Lower leg skin (tissue), 4 donors: ENCODE data around the gene TMEM59. TPM values are rescaled to one million over a fixed set of nuclear protein-coding genes. Genes with fewer than 3 reads are reported as not detected.

Experiments
- DNase-seq, 2 donors: peaks; one replicate each; pipeline ENCODE4 v3.0.0-alpha.2; 2019; ENCODE audit warnings: low spot score in 2 of 2
- H3K4me3 ChIP-seq: fragments of 200-600 bp; sonication (generic); 2 replicates; pipeline ENCODE4 v1.5.1; 2017; ENCODE audit warnings: mild to moderate bottlenecking, low read depth; ENCODE audit not compliant: poor library complexity, severe bottlenecking
- CTCF ChIP-seq, 3 donors: fragments of 450-650 bp; IDR thresholded peaks; one replicate each; pipeline ENCODE4 v1.5.1; 2016; ENCODE audit warnings: antibody characterized with exemption in 3 of 3, mild to moderate bottlenecking in 3 of 3, moderate library complexity in 2 of 3
- POLR2A ChIP-seq, 2 donors: fragments of 450-650 bp; IDR thresholded peaks; one replicate each; pipeline ENCODE4 v1.6.1; 2016 to 2017; ENCODE audit warnings: antibody characterized with exemption in 2 of 2, mild to moderate bottlenecking in 1 of 2, moderate library complexity in 1 of 2
- WGBS, 2 donors: methylation state at CpG; one replicate each; pipeline ENCODE4 v1.1.5; 2018; 5-methylcytosine and 5-hydroxymethylcytosine counted together
- intact Hi-C: fragments of 100-400 bp; cut with DNase I; formaldehyde crosslinking; loops from one replicate; pipeline ENCODE4 v1.15.0; 2023; ENCODE audit warnings: low total_unique reads
- microRNA-seq, 2 donors: library from miRNA; unstranded; fragments of <30 nt; microRNA quantifications; one replicate each; pipeline ENCODE4, GENCODE V29; 2016; ENCODE audit warnings: borderline replicate concordance in 2 of 2, borderline number of aligned reads in 1 of 2
- total RNA-seq, 4 donors: library from RNA; depleted of rRNA; stranded (reverse); fragments of >200 nt; gene quantifications; one replicate each; pipeline ENCODE4 v1.1.0, GENCODE V29; 2016

The TMEM59 gene
- total RNA-seq, 4 donors from 2014 or later = 197 to 355 (median 320) TPM

DNA sequence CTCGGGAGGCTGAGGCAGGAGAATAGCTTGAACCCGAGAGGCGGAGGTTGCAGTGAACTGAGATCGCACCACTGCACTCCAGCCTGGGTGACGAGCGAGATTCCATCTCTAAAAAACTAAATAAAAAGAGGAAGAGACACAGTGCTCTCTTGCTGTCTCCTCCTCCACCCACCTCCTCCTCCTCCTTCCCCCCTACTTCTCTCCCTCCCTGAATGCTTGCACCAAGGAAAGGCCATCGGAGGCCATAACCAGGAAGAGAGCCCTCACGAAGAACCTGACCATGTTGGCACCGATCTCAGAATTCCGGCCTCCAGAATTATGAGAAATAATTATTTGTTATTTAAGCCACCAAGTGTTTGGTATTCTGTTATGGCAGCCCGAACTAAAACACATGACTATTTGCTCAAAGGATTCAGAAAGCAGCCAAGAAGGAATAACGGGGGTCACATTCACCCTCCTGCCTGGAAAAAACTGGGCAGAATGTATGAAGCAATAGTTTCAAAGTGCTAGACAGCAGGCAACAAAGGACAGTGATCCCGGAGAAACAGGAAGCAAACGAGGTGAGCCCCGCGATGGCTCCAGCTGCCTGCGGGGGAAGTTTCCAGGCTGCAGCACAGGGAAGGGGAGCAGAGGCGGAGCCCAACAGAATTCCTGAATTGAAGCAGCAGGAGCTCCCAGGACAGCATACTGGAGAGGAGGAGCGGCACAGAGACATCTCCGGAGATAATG lies 70.8 kb downstream of the TMEM59 start:
- no peak for DNase-seq
- 32 to 34% methylated on average over 20 of the region's 20 CpGs for WGBS, 2 donors
- TF ChIP-seq POLR2A (IDR thresholded peaks at IDR 0.05) (no peak), CTCF (IDR thresholded peaks at IDR 0.05) (no peak)
- H3K4me3 ChIP-seq = no peak overlapping the region
- intact Hi-C loops = no loop called here

DNA sequence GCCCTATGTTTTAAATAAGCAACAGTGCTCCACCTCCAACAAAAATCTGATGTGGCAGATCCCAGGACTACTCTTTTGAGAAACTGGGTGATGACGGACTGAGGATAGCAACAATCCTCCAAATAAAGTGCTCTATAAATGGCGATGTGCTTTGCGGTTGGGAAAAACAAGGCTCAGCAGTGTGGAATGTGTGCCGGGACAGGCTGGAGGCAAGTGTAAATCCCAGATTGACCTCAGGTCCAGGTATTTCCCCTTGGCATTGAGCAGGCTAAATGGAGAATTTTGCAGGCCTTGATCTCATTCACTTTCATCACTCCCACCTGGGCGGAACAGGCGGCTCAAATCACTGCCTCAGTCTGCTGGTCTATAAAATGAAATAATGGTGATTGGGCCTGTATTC lies 71.8 kb downstream of the TMEM59 start:
- no peak overlapping the region for H3K4me3 ChIP-seq
- WGBS, 2 donors = 93 to 97% methylated on average over 6 of the region's 6 CpGs
- DNase-seq = no peak
- intact Hi-C loops = no loop called here
- no peak for TF ChIP-seq POLR2A (IDR thresholded peaks at IDR 0.05)
- no peak for TF ChIP-seq CTCF (IDR thresholded peaks at IDR 0.05)

- intact Hi-C loops = no loop called here
- no peak overlapping the region for H3K4me3 ChIP-seq
- no peak for DNase-seq
- TF ChIP-seq POLR2A (IDR thresholded peaks at IDR 0.05) (no peak), CTCF (IDR thresholded peaks at IDR 0.05) (no peak)
- 84 to 90% methylated on average over 13 of the region's 13 CpGs for WGBS, 2 donors
These were observed 73.1 kb downstream of the TMEM59 start for GRCh38 chr1:53979712-53980450.

Small RNA genes lying within 50 kb of the gene (microRNA-seq; reads per million reads assigned to microRNA genes)
- 1.4 to 1.7 reads per million in 2 donors for gene MIR4781

Other genes starting within 250 kb of the TMEM59 start
- gene NDC1, start 214.9 kb downstream of the TMEM59 start, total RNA-seq = 10 to 100 TPM in 2 of 4 donors, 1 to 10 TPM in 2; 6.8 to 13.3 (median 11.1) TPM
- 10 to 100 TPM; 11.7 to 30.0 (median 19.5) TPM for gene YIPF1, start 163.4 kb downstream of the TMEM59 start, total RNA-seq
- gene DIO1, start 159.0 kb downstream of the TMEM59 start, total RNA-seq = not detected
- gene IFT25, start 107.5 kb downstream of the TMEM59 start, total RNA-seq = 10 to 100 TPM in 3 of 4 donors, 1 to 10 TPM in 1; 9.9 to 19.2 (median 12.4) TPM
- gene LRRC42, start 106.9 kb downstream of the TMEM59 start, total RNA-seq = 10 to 100 TPM; 20.1 to 36.3 (median 24.4) TPM
- not detected for gene LDLRAD1, start 35.0 kb downstream of the TMEM59 start, total RNA-seq
- gene TCEANC2, start 404 bp upstream of the TMEM59 start, total RNA-seq = 1 to 10 TPM; 3.1 to 4.3 (median 3.8) TPM
- gene CDCP2, start 99.8 kb upstream of the TMEM59 start, total RNA-seq = under 1 TPM in 3 of 4 donors, not detected in 1; 0.23 to 0.47 (median 0.46) TPM
- 10 to 100 TPM in 1 of 4 donors, 1 to 10 TPM in 3; 2.4 to 15.2 (median 5.6) TPM for gene CYB5RL, start 146.8 kb upstream of the TMEM59 start, total RNA-seq
- gene MRPL37, start 147.0 kb upstream of the TMEM59 start, total RNA-seq = 10 to 100 TPM; 55.7 to 76.4 (median 68.3) TPM